Measurements from ENCODE around the gene FBXW11. TPM values are rescaled to one million over a fixed set of nuclear protein-coding genes. Genes with fewer than 3 reads are reported as not detected.

FBXW11 gene
- total RNA-seq, 1 experiment from 2014 or later, result 85.3 TPM

DNA sequence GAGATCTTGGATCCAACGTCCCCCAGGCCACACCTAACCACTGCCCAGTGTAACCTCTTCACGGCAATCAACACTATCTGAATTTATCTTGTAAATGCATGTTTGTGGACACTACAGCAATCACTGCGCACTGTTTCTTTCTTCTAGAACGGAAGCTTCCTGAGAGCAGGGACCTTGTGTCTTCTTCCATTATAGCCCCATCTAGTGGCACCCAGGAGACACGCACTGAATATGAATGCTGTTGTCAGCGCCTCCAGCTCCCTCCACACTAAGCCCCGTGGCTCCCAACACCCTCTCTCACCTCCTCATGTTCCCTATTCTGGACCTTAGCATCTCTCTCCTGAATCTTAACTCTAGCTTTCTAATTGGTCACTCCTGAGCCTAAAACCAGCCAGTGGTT is 148.1 kb downstream of the FBXW11 start:
- no peak overlapping the region for H2AK5ac ChIP-seq (ENCODE audit: insufficient read length, low read length)
- H3K4me1 ChIP-seq (ENCODE audit: insufficient read depth, low read length), result no peaks in the 10 kb centered on the region
- no peaks in the 10 kb centered on the region for H3K27me3 ChIP-seq (ENCODE audit: insufficient read depth, low read length)
- no peak overlapping the region for H4K5ac ChIP-seq (ENCODE audit: insufficient read length, low read depth, low read length)
- no peak overlapping the region for H3K4me2 ChIP-seq (ENCODE audit: insufficient read depth, insufficient read length, low read length)
- no peak overlapping the region for H3K23ac ChIP-seq (ENCODE audit: insufficient read length, low read depth, low read length)
- H3K9me3 Mint-ChIP-seq, result no peaks in the 10 kb centered on the region
- no peaks in the 10 kb centered on the region for H4K20me1 ChIP-seq (ENCODE audit: control insufficient read depth, insufficient read depth, insufficient read length)
- peaks cover 2 to 18% (median 8%) of the 10 kb centered on the region in 3 experiments; a peak in 5 of 7 replicates for H3K36me3 Mint-ChIP-seq (ENCODE audit: insufficient read depth in 1 of 3, low read depth in 3 of 3)
- H3K79me2 ChIP-seq (ENCODE audit: insufficient read depth, low read length), result no peaks in the 10 kb centered on the region
- no peak overlapping the region for H3K4ac ChIP-seq (ENCODE audit: low read depth, low read length)
- H3K18ac ChIP-seq (ENCODE audit: insufficient read length, low read depth, low read length), result no peak overlapping the region
- no peaks in the 10 kb centered on the region for H3K23me2 ChIP-seq (ENCODE audit: insufficient read length, low read depth, low read length, poor library complexity, severe bottlenecking)
- TF ChIP-seq, protein P1, sequence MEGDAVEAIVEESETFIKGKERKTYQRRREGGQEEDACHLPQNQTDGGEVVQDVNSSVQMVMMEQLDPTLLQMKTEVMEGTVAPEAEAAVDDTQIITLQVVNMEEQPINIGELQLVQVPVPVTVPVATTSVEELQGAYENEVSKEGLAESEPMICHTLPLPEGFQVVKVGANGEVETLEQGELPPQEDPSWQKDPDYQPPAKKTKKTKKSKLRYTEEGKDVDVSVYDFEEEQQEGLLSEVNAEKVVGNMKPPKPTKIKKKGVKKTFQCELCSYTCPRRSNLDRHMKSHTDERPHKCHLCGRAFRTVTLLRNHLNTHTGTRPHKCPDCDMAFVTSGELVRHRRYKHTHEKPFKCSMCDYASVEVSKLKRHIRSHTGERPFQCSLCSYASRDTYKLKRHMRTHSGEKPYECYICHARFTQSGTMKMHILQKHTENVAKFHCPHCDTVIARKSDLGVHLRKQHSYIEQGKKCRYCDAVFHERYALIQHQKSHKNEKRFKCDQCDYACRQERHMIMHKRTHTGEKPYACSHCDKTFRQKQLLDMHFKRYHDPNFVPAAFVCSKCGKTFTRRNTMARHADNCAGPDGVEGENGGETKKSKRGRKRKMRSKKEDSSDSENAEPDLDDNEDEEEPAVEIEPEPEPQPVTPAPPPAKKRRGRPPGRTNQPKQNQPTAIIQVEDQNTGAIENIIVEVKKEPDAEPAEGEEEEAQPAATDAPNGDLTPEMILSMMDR (conservative IDR thresholded peaks at IDR 0.05), result peak; percentile 78
- no peak overlapping the region for H4K8ac ChIP-seq (replicated peaks; ENCODE audit: insufficient read length, low read depth, low read length)
- H3K27ac Mint-ChIP-seq, result 0 out of 7 replicates have a peak overlapping the region, but pooled peaks of 1 of the 3 experiments have one; percentile 51
- H2BK20ac ChIP-seq (ENCODE audit: low read depth, low read length, poor library complexity, severe bottlenecking), result no peak overlapping the region
- H3K9ac ChIP-seq (ENCODE audit: extremely low read depth, insufficient read length, low read length), result no peak overlapping the region
- H3K9me3 ChIP-seq (ENCODE audit: control insufficient read depth, low read depth, low read length), result no peaks in the 10 kb centered on the region
- H3K4me3 Mint-ChIP-seq, result peak overlapping the region in 1 of 2 experiments; percentile 21; a peak in 1 of 5 replicates
- H3T11ph ChIP-seq (ENCODE audit: low read length), result no peak overlapping the region
- H3K27ac ChIP-seq (ENCODE audit: insufficient read length, low read depth, low read length), result no peak overlapping the region
- no peak overlapping the region for H2BK120ac ChIP-seq (ENCODE audit: low read depth, low read length, poor library complexity, severe bottlenecking)
- peaks cover 16 to 21% of the 10 kb centered on the region in 2 experiments for H3K4me1 Mint-ChIP-seq
- H2BK5ac ChIP-seq (ENCODE audit: insufficient read length, low read length), result no peak overlapping the region
- WGBS (ENCODE audit: extremely low coverage, insufficient read length, low lambda C conversion rate), result no CpG with 5 or more reads among the region's 7 CpGs
- H2BK12ac ChIP-seq (ENCODE audit: insufficient read length, low read depth, low read length), result no peak overlapping the region
- H3K56ac ChIP-seq (ENCODE audit: insufficient read length, low read depth, low read length), result no peak overlapping the region
- DNase-seq, result peak; percentile 65
- H3K27me3 Mint-ChIP-seq (ENCODE audit: low read depth), result peaks cover 2% of the 10 kb centered on the region; the same call in 1 of the 2 replicates
- H3K79me1 ChIP-seq (ENCODE audit: insufficient read depth, low read depth, low read length, poor library complexity, severe bottlenecking), result no peaks in the 10 kb centered on the region
- H3K14ac ChIP-seq (ENCODE audit: insufficient read depth, low read length), result no peak overlapping the region
- H2AFZ ChIP-seq (ENCODE audit: low read length), result no peak overlapping the region
- H2BK15ac ChIP-seq (ENCODE audit: low read depth, low read length), result no peak overlapping the region
- H4K91ac ChIP-seq (ENCODE audit: insufficient read length, low read depth, low read length), result no peak overlapping the region
